Measurements from ENCODE around the gene UBR4.

Gene UBR4

DNA sequence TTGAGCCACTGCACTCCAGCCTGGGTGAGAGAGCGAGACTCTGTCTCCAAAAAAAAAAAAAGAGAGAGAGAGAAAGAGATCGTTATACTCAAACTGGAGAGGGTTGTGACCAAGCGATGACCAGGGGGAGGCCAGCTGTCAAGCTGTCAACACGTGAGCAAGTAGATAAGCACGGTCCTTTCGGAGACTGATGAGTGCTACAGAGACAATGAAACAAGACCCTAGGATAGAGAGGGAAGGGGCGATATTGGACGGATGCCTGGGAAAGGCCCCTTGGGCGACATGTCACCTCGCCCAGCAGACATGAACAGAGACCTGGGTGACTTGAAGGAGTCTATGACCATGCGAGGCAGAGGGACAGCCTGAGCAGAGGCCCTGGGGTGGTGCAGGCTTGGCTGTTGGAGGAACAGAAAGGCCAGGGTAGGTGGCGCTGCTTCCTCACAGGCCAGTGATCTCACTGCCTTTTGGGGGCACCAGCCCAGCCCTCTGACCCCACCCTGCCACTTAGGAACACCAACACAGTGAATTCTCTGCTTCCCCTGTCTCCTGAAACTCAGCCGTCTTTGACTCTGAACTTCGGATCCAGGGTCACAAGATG is 152.8 kb downstream of the UBR4 start:
- no peak for DNase-seq (ENCODE audit: low read depth)

DNA sequence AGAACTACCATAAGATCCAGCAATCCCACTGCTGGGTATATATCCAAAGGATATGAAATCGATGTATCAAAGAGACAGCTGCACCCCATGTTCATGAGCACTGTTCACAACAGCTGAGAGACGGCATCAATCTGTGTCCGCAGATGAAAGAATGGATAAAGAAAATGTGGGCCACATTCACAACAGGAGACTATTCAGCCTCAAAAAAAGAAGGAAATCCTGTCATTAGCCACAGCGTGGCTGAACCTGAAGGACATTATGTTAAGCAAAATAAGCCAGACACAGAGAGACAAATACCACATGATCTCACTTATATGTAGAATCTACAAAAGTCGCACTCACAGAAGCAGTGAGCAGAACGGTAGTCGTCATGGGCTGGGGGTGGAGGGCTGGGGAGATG is 154.4 kb downstream of the UBR4 start:
- DNase-seq (ENCODE audit: low read depth), result no peak

DNA sequence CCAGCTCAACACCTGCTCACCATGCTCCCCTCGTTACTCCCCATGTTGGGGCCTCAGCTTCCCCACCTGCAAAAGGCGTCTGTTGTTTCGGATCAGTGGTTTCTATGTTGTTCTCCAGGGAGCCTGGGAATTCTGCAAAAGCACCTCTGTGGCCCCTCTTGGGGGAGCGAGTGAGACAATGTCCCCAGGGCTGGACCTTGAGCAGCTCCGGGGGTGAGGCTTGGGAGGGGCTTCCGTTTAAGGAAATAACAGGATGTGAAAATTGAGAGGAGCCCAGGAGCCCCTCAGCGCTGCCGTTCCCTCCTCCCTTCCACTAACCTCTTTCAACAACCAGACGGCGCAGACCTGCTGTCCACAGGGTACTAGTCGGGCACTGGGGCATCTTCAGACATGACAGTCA is 155.1 kb downstream of the UBR4 start:
- DNase-seq (ENCODE audit: low read depth), result no peak

DNA sequence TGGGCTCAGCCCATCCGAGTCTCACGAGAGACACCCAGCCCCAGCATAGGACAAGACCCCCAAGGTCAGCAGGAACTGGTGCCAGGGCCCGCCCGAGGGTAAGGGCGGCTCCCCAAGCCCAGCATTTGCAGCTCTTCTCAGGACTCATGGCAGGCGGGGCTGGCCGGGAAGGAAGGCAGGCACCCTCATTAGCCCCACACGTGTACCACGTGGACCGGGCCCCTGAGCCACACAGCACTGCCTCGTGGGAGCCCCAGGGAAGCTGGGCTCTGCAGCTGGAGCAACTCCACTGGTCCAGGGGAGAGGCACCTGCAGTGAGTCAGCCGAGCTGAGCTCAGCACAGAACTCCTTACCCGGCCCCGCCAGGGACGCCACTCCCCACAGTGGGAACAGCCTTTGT is 155.8 kb downstream of the UBR4 start:
- no peak for DNase-seq (ENCODE audit: low read depth)

DNA sequence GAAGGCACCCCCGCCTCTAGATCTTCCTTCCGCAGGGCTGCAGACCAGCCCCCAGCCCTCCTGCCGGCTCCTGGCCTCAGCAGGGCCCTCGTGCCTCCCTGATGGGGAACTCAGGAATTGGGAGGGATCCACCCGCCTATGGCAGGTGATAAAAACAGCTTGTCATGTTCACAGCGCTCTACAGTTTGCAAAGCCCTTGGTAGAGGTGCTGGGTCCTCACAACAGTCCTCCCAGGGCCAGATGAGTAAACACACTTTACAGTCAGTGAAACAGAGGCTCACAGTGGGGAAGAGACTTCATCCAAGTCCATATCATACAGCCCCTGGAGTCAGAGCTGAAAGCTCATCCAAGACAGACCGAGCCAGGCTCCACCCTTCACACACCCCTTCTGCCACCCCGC is 156.6 kb downstream of the UBR4 start:
- no peak for DNase-seq (ENCODE audit: low read depth)

DNA sequence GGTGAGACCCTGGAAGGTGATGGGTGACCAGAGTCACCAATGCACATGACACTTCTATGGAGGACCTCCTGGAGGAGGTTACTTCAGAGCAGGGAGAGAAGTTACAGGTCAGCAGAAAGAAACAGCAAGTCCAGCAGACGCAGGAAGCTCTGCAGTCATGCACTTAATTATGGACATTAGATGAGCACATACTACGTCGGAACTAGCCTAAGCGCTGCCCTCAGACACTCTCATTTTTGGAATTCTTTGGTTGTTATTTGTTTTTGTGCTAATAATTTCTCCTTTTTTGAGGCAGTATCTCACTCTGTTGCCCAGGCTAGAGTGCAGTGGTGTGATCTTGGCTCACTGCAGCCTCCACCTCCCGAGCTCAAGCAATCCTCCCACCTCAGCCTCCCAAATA is 160.3 kb downstream of the UBR4 start:
- no peak for DNase-seq (ENCODE audit: low read depth)

DNA sequence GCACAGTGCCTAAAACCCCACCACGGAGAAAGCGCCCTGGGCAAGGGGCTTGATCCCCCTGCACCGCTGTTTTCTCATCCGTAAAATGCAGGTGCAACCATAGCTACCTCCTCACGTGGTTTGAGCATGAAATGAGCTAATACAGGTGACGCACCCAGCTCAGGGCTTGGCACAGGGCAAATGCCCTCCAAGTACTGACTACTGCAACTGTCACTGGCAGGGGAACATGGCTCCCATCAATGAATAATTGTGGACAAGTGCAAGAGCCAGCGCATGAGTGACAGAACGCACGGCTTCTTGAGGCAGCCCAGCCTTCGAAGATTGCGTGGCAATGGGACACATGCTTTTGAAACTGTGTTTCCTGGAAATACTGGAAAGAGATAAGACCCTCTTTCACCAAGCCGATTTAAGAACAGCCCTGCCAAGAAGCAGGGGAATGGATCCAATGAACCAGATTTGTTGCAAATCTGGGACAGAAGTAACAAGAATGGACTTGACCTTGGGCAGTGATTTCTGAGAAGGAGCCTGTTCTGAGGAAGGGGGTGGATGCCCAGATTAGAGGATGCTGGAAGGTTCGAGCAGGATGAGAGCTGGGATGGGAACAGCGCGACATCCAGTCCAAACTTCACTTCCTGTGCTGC is 160.8 kb downstream of the UBR4 start:
- no peak for DNase-seq (ENCODE audit: low read depth)

DNA sequence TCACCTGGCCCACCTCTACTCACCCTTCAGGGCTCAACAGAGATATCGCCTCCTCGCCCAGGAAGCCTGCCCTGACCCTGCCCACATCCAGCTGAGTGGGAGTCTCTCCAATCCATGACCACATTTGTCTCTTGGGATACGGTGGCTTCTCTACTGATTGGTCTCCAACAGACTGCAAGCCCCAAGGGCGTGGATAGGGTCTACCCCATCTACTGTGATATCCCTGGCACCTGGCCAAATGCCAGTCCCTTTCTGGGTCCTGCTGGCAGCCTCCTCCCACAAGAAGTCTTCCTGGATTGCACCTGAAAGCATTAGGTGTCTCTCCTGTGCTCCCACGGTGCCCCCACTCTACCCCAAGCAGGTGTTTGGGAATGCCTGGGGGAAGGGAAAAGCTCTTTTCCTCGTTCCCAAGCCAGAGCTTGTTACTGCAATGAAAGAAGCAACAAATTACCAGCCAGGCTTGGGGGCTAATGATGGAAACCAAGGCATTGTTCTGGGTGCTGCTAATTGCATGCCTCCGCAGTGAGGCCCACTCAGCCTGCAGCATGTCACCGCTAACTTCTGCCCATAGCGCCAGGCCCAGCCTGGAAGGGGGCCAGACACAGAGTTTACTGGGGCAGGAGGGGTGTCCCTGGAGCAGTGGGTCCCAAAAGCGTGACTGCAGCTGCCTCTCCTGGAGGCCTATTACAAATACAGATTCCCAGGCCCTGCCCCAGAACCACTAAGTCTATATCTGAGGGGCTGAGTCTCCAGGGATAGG is 162.9 kb downstream of the UBR4 start:
- DNase-seq (ENCODE audit: low read depth), result no peak

DNA sequence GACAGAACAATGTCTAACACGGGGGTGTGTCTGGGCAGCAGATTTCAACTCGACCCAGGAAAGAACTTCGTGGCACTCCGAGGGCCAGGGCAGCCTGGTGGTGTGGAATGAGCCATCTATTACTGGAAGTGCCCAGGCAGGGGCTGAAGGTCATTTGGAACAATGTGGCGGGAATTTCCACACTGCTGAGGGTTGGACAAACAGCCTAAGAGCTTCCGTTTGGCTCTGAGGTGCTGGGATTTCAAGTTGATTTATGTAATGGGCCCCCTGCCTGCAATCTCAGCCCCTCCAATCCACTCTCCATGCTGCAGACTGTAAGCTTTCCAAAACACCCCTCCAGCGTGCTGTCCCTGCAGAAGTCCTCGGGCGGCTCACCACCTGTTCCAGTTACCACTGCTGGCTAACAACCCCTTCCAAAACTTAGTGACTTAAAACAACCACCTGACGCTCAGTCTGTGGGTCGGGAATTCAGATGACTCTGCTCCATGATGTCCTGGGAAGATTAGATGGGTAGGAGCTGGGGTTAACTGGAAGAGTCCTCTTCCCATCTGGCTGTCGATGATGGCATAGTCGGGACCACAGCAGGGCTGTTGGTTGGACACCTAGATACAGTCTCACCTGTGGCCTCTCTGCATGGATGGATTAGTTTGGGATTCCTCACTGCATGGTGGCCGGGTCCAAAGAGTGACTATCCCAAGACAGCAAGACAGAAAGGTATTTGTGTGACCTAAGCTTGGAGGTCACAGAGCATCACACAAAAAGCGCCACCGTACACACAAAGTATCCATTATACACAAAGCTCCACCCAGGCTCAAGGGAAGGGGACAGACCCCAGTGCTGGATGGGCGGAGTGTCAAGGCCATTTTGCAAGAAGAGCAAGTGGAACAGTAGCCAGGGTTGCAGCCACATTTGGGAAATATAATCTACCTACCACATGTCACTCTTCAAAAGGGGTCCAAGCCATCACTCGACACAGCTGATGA is 163.9 kb downstream of the UBR4 start:
- no peak for DNase-seq (ENCODE audit: low read depth)

DNA sequence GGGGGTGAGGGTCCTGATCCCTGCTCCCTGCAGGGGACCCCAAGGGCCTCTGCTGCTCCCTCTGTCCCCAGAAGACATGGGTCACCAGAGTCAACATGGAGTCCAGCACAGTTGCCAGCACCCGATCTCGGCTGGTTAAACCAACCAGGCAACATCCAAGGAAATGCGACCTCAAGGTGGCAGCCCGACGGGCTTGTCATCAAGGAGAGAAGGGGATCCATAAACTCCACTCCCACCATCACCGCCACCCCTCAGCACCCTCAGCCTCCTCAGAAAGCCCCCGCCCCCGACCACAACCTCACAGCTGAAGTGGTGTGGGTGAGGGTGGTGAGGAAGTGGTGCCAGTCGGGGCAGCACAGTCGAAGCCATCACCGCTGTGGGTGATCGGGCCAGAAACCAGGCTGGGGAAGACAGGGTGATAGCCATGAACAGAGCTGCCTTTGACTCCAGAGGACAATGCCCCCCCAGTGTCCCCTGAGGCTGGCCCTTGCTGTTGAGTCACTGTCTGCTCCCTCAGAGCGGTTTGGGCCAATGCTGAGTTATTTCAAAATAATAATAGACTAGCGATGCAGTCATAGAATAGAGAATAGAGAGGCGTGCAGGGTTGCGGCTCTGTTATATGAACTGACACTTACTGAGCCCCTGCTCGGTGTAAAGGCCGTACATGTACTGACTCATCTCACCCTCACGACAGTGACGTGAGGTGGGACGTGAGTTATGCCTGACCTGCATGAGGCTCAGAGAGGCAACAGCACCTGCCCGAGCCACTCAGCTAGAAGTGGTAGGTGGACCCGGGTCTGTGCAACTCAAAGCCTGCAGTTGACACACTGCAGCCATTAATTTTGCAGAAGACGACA is 164.9 kb downstream of the UBR4 start:
- no peak for DNase-seq (ENCODE audit: low read depth)

DNA sequence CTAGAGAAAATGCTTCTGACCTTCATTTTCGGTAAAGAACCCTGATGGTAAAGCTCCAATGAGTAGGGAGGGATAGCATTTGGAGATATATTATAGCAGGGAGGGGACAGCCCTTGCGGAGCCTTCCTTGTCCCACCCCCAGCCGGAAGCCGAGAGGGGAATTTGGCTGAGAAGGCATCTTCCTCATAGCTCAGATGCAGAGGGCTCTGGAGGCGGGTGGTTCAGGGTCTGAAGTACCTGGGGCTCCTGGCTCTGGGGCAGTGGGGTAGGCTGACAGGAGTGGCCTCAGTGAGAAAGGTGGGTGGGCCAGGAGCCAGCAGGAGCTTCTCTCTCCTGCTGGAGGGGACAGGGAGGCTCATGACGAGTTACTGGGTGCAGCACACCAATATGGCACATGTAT is 165.6 kb downstream of the UBR4 start:
- no peak for DNase-seq (ENCODE audit: low read depth)

DNA sequence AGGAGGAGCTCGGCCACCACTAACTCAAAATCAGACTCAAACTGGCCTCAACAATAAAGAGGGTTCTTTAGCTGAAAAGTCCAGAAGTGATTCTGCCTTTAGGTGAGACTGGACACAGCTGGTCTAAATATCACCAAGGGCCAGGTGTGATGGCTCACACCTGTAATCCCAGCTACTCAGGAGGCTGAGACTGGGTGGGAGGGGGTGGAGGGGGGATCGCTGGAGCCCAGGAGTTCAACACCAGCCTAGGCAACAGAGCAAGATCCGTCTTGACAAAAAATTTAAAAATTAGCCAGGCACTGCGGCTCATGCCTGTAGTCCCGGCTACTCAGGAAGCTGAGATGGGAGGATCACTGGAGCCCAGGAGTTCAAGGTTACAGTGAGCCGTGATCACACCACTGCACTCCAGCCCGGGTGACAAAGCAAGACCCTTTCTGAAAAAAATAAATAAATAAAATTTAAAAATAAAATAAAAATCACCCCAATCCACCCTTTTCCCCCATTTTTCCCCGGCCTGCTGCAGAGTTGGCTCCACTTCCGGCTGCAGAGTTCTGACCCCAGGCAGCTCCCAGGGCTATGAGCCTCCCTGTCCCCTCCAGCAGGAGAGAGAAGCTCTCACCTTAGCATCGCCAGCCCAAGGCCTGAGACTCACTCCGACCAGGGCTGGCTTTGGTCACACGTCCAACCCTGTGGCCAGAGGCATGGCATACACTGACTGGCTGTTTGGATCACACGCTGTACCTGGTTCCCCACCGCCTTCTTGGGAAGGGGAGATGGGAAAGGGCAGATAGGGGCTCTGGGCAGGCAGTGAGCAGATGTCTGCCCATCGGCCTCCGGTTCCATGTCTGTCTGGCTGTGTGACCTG is 166.3 kb downstream of the UBR4 start:
- no peak for DNase-seq (ENCODE audit: low read depth)

DNA sequence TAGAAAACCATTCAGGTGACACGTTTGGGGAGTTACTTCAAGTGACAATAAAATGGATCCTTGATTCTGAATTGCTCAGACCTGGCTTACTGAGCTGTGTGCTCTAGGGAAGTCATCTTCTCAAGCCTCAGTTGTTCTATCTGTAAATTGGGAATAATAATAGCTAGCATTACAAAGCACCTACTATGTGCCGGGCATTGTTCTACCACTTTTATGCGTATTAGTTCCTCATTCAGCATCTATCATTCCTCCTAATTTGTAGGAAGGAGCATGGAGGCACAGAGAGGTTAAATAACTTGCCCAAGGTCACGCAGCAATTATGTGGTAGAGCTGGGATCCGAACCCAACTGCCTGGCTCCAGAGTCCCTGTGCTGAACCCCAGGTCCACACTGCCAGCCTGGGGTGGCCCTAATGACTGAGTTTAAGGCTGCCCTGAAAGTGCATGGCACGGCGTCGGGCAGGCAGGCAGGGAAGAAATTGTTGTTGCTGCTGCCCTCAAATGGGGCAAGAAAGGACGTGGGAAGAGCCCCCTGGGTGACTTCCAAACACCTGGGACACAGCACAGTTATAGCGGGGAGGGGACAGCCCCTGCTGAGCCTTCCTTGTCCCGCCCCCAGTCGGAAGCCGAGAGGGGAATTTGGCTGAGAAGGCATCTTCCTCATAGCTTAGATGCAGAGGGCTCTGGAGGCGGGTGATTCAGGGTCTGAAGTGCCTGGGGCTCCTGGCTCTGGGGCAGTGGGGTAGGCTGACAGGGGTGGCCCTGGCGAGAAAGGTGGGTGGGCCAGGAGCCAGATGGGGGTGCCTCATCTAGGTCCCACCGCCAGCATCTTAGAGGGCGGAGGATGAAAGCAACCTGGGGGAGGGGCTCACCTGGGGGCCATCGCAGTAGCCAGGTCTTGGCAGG is 167.1 kb downstream of the UBR4 start:
- DNase-seq (ENCODE audit: low read depth), result no peak

DNA sequence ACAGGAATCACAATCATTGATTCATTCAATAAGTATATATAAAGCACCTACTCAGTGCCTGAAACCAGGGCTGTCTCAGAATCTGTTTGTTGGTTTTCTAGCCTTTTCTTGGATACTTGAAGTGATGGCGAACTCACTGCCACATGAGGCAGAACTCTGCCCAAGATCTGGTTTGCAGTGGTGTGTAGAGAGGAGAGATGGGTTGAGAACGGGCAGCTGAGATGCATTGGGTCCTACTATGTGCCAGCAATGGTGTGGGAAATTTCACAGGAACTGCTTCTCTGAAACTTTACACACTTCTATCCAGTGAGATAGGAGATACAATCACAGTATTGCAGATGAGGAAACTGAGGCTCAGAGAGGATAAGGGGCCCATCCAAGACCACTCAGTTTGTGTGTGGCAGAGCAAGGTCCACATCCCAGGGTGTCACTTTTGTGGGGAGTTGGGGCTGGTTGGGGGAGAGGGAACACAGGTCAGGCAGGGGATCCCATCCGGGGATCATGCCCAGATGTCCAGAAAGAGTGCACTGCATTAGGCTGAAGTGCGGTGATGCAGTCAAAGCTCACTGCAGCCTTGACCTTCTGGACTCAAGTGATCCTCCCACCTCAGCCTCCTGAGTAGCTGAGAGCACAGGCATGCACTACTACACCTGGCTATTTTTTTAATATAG is 169.9 kb downstream of the UBR4 start:
- no peak for DNase-seq (ENCODE audit: low read depth)

DNA sequence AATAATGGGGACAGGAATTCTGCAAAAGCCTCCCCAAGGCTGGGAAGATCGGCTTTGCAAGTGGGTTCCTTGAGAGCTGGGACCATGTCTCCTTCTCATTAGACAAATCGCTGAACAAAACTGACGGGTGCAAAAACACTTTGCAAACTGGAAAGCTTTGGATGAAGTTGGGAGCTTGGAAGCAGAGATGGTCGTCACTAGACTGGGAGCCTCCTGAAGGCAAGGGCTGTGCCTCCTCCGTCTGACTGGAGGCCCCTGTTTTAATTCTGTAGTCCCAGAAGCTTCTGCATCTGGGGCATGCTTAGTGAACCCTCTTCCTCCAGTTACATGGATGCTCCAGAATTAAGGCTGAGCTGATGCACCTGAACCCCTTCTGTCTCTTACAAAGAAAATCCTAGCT is 171.3 kb downstream of the UBR4 start:
- no peak for DNase-seq (ENCODE audit: low read depth)

DNA sequence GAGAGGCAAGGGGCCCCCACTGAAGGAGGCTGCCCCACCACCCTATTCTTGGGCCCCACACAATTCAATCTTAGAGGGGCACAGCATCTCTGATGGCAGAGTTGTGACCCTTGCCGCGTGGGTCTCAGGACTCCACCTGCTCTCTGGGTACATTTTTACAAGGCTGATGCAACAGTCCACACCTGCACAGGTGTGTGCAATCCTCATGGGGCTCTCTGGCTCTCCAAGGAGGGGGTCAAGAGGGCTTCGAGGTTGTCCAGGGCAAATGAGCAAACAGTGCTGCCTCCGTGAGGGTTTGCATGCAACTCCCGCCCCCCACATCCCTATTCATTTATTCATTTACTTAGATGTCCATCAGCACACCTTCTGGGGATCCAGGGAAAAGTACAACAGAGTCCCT is 172.0 kb downstream of the UBR4 start:
- no peak for DNase-seq (ENCODE audit: low read depth)

DNA sequence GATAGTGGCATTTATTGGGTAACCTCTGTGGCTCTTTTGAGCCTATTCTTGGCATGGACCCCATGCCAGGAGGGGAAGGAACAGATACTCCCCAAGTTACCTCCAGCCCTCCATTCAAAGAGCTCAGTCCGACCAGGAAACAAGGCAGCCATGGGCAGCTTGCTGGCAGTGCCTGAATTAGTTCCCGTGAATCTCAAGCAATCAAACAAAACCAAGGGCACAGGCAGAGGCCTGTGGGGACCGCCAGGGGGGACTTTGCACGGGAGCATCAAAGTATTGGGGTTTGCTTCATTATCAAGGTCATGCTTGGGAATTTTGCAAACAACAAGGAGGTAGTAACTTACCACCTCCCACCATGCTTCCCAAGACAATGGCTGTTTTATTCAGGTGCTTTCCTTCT is 172.4 kb downstream of the UBR4 start:
- no peak for DNase-seq (ENCODE audit: low read depth)

DNA sequence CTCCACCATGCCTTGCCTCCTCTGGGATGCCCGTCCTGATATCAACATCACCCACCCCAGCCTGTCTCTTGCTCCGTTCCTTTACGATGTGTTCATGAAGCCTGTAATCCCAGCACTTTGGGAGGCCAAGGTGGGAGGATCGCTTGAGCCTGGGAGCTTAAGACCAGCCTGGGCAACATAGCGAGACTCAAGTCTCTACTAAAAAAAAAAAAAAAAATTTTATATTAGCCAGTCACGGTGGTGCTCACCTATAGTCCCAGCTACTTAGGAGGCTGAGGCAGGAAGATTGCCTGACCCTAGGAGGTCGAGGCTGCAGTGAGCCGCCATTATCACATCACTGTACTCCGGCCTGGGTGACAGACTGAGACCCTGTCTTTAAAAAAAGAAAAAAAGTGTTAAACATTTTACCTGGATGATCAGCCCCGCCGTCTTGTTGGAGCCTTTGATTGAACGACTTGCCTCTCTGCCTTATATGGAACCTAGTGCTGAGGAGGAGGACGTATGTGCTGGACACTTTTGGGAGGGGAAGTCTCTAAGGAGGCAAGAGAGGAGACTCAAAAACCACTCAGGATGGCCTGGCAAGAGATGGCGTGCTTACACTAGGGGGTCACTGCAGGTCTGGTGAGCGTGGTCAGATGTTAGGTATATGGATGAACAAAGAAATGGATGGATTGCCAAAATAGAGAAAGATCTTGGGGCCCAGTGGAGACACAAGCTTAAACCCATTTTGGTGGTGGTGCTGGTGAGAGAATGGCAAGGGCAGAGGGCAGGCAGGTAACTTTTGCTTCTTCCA is 173.1 kb downstream of the UBR4 start:
- no peak for DNase-seq (ENCODE audit: low read depth)

Measured in activated gamma-delta T cell treated with anti-CD3 and anti-CD28 coated beads, Interleukin-2, amount 50 U/mL, for 16 hours (primary cell).